ENCODE data around the gene FRK.
"Not testable (repeated sequence)": the region's sequence is repeated elsewhere in the genome, so short reads cannot be mapped to it uniquely, and the experiment has no call there.

The FRK gene

GRCh38 chr6:115934829-115935228 is 125.9 kb downstream of the FRK start:
- no peak for DNase-seq

DNA sequence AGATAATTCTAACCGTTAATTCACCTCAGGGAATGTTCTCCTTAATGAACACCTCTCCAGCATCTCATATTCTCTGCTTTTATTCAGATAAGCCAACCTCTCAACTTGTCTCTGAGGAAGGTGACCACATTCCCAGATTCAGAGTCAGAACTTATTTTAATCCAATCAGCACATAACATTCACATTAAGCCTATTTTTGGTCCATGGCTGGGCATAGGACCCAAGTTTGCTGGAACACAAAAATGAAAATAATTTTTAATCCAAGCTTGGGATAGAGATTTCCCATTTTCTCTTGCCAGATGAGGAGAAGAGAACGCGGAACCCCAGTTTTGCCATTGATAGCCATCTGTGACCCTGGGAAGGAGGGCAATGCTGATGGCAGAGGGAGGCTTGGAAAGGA is 126.5 kb downstream of the FRK start:
- no peak for DNase-seq

DNA sequence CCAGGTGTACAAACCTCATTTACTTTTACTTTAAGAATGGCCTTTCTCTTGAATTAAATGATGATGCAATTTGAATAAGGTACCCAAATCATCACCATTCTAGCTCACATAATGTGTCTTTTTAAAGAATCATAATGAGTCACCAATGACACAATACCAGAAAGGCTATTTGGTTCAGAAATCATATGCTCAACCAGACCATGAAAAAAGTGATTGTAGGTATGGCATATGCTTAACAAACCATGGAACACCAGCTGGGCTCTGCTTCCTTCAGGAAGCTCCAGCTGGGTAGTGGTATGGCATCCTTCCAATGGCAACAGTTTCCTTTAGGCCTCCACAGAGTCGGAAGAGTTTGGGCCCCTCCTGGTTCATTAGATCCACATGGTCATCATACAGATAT is 128.2 kb downstream of the FRK start:
- DNase-seq = no peak

DNA sequence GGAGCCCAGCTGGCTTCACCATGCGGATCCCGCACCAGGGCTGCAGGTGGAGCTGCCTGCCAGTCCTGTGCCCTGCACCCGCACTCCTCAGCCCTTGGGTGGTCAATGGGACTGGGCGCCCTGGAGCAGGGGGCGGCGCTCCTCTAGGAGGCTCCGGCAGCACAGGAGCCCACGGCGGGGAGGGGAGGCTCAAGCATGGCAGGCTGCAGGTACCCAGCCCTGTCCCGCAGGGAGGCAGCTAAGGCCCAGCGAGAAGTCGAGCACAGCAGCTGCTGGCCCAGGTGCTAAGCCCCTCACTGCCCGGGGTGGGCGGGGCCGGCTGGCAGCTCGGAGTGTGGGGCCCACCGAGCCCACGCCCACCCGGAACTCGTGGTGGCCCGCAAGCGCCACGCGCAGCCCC is 132.7 kb downstream of the FRK start:
- DNase-seq = not testable (repeated sequence)

DNA sequence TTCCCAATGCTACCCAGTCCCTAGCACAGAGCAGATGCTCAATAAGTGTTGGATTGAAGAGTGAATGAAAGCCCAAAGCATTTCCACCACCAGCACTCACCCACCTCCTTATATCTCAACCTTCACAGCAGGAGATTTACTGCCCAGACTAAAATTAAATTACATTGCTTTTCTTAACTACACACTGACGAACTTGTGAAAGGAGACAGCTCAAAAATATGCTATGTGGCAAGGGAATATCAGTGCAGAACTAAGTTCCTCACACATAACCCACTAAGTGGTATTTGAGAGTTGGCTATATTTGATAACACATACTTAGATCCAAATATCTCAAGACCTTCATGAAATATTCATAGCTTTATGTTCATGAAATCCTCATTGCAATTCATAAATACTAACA is 137.7 kb downstream of the FRK start:
- DNase-seq = no peak

- DNase-seq = no peak
Observed at GRCh38 chr6:115914098-115914497, 146.6 kb downstream of the FRK start.

DNA sequence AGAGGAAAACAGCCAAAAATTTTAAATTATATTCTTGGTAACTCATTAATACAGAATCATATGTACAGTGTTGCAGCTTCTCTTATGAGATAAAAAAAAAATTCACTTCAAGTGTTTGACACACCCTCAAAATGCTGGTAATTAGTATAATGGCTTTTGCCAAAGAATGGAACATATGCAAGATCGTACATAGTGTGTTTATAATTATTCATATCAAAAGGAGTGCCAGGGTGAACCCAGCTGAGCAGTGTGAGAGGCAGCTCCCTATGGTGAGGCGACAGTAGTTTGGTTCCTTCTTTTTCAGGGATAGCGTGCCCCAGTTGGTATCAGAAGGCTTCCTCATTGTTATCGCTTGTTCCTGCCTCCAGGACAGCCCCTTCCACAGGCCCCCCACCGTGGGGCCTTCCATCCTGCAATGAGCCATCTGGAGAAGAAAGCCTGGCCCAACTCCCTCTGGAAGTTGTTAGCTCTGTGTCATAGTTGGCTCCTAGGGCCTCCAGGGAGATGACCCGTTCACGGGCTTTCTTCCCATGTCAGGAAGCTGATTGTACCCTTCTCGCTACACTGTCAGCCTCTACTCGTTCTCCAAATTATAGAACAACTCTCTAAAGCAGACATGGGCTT is 150.7 kb downstream of the FRK start:
- DNase-seq = no peak

GRCh38 chr6:115908906-115909559 is 151.7 kb downstream of the FRK start:
- DNase-seq = no peak

DNA sequence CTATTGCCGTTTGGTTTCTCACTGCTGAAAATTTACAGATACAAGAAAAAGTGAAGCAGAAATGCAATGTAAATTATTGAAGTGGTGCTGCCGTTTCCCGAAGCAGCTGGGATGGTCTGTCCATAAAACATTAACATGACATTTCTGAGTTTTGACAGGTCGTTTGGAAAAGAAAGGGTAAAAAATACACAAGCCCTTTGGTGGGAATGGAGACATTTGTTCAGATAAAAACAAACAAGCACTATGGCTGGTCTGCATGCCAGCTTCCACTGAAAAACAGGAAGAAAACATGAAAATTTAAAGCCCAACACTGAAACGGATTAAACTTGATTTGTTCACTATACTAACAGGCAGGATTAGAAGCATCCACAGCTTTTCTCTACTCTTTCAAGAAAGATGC is 155.2 kb downstream of the FRK start:
- DNase-seq = no peak

DNA sequence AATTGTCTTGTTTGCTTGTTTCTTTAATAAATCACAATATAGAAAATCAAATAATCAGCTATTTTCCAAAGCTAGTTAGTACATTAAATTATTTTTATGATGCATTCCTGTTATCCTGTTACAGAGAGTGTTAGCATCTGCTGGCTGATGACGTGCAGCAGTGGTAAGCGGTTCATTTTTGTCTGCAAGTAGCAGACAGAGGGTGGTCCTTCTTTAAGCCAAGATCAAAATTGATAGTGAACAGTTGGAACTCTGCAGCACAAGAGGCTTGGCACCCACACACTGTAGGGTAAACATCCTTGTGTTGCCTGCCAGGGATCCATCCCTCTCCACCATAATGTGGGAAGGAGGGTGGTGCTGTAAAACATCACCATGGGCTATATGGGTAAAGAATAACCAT is 158.3 kb downstream of the FRK start:
- DNase-seq = no peak

DNA sequence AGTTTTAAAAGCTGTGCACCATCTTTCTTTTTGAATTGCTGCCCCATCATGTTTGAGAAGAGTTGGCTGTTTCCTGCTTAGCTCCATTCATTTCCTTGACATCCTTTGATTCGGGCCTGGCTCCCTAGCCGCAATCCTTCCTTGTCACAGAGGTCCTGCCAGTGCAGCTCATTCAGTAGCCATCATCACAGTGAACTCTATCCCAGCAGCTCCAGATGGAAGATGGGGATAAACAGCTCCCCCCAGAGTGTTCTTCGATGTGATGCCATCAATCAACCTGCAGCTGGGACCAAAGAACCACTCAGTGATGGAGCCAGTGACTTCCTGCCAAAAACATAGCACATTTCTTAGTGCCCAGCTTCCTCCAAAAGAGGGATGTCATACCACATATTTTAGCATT is 158.8 kb downstream of the FRK start:
- DNase-seq = no peak

DNA sequence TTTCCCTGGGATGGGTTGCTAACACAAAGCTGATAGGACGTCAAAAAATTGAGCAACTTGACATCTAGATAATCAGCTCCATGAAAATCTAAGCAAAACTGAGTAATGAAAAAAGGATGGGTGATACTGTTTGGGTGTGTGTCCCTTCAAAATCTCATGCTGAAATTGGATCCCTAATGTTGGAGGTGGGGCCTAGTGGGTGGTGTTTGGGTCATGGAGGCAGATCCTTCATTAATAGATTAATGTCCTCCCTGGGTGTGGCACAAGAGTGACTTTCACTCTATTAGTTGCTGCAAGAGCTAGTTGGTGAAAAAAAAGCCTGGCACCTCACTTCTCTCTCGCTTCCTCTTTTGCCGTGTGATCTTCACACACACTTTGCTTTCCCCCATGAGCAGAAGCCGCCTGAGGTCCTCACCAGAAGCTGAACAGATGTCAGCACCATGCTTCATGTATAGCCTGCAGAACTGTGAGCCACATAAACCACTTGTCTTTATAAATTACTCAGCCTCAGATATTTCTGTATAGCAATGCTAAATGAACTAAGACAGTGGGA is 160.9 kb downstream of the FRK start:
- no peak for DNase-seq

DNA sequence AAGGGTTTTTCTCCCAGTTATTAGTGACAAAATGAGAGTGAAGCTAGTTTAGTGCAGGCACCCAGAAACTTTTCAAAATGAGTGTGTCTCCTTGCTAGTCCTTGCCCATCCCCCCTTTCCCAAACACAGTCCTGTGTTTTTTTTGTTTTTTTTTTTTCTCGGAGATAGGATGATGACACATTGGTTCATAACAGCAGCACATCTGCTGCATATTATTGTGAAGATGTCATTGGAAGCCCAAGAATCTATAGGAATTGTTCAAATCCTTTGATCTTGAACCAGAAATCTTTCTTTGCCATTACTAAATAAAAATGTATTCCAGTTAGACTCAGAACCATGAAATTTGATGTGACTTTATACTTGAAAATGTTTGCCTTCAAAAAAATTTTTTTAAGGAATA is 162.4 kb downstream of the FRK start:
- DNase-seq = no peak

GRCh38 chr6:115896538-115897129 is 164.1 kb downstream of the FRK start:
- DNase-seq = no peak

DNA sequence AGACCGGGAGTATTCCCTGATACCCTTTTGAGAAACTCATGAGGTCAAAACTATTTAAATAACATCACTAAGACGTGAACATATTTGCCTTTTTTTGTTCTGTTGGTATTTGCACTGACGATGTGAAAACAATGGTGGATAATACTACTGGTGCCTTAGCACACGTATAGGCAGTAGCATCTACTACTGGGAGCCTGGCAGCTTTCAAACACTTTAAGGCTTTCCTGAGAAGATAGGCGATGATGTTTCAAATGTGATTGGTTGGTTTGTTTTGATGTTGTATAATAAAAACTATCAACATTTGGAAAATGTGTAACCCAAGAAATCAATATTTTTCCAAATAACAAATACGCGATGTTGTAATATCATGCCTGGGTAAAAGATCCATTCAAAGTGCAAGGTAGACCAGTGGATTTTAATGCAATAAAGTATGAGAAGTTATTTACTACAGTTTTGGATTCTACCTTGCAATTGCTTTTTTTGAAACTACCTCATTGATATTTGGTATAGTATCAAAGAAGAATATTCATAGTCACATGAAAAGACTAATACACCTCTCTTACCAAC is 166.2 kb downstream of the FRK start:
- DNase-seq = no peak

DNA sequence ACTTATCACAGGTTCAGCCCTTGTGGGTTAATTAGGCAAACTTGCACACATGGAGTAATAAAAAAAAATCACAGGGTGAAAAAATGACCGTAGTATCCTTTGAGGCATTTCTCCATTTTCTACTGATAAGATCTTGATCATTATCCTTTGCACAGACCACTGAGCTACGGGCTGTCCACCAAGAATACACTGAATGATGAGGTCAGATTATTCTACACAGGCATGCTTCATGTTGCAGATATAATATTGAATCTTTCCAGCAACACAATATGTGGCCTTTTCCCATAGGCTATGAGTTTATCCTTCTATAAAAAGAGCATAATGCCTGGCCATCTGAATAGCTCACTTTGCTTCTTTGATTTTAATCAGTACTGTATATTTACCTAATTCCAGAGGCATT is 168.9 kb downstream of the FRK start:
- DNase-seq = no peak

DNA sequence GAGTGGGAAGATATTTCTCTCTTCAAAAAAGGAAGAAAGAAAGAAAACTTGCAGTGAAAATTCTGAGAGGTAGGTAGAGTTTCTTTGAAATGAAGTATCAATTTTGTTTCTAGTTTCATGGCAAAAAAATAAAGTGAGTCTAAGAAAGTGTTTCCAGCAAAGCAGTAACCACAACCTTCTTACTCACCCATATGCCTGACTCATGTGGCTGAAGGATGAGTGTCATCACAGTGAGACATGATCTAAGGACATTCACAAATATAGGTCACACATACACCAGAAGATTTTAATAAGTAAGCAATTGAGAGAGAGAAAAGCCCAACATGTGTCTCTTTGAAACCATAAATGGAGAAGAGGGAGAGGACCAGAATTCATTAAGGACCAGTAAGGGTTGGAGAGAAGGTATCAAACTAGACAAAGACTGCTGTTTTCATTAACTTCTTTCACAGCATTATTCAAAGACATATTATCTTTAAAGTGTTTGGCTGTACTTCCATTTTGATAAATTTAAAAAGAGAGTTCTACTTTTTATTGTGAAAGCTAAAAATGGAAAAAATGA is 169.5 kb downstream of the FRK start:
- no peak for DNase-seq

DNA sequence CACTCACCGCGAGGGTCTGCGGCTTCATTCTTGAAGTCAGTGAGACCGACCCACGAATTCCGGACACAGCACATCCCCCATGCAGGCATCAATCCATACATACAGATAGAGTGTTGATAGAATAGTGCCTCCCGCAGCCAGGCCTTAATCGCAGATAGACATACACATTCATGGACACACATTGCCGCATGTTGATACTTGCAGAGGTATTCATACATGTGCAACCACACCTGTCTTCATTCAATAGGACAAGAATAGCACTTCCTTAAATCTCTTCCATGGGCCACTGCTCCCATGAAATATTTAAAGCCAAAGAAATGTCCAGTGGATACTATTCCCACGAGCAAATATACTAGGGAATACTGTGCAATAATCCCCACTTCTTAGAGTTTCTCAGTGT is 170.5 kb downstream of the FRK start:
- DNase-seq = no peak

- DNase-seq = not testable (repeated sequence)
Observed at GRCh38 chr6:115888687-115889470, 171.8 kb downstream of the FRK start.

DNA sequence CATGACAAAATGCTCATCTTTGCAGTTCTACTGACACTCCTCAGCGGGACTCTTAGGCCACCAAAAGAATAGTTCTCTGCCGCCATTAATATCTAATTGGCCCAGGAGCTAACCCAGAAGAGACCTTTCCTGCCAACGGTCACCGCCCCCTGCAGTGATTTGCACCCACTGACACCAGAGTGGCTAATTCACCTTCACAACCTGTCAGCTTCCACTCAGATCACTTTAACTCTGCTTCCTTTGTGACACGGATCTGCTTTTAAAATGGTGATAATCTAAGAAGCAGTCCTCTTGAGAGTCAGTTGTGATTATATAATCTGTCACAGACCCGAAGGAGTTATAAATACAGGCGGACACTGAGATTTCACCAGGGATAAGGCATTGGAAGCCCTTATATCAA is 172.8 kb downstream of the FRK start:
- no peak for DNase-seq

GRCh38 chr6:115885636-115886366 is 174.9 kb downstream of the FRK start:
- no peak for DNase-seq

DNA sequence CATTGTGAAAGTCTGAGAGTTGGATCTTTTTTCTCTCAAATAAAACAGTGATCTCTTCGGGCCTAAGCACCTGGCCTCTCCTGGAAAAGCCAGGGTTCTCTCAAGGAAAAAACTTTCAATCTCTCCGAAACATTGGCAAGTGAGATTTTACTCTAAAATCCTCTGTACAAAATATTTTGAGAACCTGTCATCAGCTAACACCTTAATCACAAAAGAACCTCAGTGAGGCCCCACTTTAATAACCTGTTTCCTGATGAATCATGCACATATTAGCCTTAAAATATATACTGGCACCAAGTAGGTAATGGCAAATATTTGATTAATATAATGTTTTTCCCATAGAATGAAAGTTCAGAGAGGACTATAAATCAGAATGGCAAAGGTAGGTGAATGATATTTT is 177.9 kb downstream of the FRK start:
- DNase-seq = no peak

All from GOT3 (cell line).